ENCODE results near the gene UBE3C.

Gene UBE3C

DNA sequence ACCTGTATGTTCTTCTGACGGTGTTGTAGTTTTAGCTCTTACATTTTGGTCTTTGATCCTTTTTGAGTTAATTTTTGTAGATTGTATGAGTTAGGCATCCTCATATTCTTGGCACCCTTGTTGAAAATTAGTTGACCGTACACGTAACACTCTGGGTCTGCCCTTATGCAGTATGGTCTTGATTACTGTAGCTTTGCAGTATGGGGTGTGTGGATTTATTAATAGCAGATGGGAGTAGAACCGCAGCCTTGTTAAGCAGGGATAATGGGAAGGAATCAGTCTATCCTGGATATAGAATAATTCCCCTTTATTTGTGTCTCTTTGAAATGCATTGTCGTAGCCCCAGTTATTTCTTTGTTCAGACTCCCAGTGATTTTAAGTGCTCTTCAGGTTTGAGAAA lies 95.5 kb downstream of the UBE3C start:
- no peak overlapping the region for H3K9ac ChIP-seq (ENCODE audit: low read depth, low read length, poor library complexity)
- H3K9me3 ChIP-seq (replicated peaks in 1 of 2; ENCODE audit: control insufficient read depth in 2 of 2, insufficient read depth in 1 of 2, low read depth in 1 of 2, low read length in 2 of 2), result peaks cover 0 to 2% of the 10 kb centered on the region in 2 donors
- H3K23ac ChIP-seq (ENCODE audit: low read depth, low read length, poor library complexity), result no peak overlapping the region
- H2BK5ac ChIP-seq (ENCODE audit: low read length), result no peak overlapping the region
- H2BK15ac ChIP-seq (ENCODE audit: low read length), result no peak overlapping the region
- no peaks in the 10 kb centered on the region for H3K4me1 ChIP-seq (ENCODE audit: control insufficient read depth in 2 of 2, insufficient read depth in 1 of 2, low read depth in 1 of 2, low read length in 2 of 2)
- H4K8ac ChIP-seq (ENCODE audit: low read depth, low read length), result no peak overlapping the region
- H3K4me3 ChIP-seq (ENCODE audit: low read length in 2 of 2), result no peak overlapping the region
- H3K4ac ChIP-seq (ENCODE audit: low read length), result no peak overlapping the region
- no peak overlapping the region for H4K91ac ChIP-seq (ENCODE audit: low read depth, low read length, poor library complexity)
- no peak overlapping the region for H3K27ac ChIP-seq (replicated peaks; ENCODE audit: low read length)
- H3K27me3 ChIP-seq (ENCODE audit: control insufficient read depth in 3 of 3, insufficient read depth in 3 of 3, low read depth in 1 of 3, low read length in 3 of 3), result no peaks in the 10 kb centered on the region
- no peak overlapping the region for H3K18ac ChIP-seq (ENCODE audit: low read length)
- H3K14ac ChIP-seq (ENCODE audit: low read length), result no peak overlapping the region
- H2AFZ ChIP-seq (ENCODE audit: low read length), result no peak overlapping the region
- no peaks in the 10 kb centered on the region for H3K79me1 ChIP-seq (ENCODE audit: low read depth, low read length)
- H2BK12ac ChIP-seq (ENCODE audit: low read length), result no peak overlapping the region
- DNase-seq (ENCODE audit: low spot score), result no peak
- no peak overlapping the region for H2BK120ac ChIP-seq (ENCODE audit: low read depth, low read length)
- no CpG with 5 or more reads among the region's 5 CpGs for WGBS, 2 donors (ENCODE audit: extremely low coverage in 2 of 2, insufficient read length in 2 of 2, insufficient replicate concordance in 1 of 2)
- no peak overlapping the region for H2AK5ac ChIP-seq (ENCODE audit: low read depth, low read length)
- peaks cover 9 to 89% of the 10 kb centered on the region in 2 donors for H3K36me3 ChIP-seq (replicated peaks in 1 of 2; ENCODE audit: control insufficient read depth in 2 of 2, insufficient read depth in 2 of 2, low read length in 2 of 2)
- H3K4me2 ChIP-seq (ENCODE audit: insufficient read depth, low read length, poor library complexity, severe bottlenecking), result no peak overlapping the region

DNA sequence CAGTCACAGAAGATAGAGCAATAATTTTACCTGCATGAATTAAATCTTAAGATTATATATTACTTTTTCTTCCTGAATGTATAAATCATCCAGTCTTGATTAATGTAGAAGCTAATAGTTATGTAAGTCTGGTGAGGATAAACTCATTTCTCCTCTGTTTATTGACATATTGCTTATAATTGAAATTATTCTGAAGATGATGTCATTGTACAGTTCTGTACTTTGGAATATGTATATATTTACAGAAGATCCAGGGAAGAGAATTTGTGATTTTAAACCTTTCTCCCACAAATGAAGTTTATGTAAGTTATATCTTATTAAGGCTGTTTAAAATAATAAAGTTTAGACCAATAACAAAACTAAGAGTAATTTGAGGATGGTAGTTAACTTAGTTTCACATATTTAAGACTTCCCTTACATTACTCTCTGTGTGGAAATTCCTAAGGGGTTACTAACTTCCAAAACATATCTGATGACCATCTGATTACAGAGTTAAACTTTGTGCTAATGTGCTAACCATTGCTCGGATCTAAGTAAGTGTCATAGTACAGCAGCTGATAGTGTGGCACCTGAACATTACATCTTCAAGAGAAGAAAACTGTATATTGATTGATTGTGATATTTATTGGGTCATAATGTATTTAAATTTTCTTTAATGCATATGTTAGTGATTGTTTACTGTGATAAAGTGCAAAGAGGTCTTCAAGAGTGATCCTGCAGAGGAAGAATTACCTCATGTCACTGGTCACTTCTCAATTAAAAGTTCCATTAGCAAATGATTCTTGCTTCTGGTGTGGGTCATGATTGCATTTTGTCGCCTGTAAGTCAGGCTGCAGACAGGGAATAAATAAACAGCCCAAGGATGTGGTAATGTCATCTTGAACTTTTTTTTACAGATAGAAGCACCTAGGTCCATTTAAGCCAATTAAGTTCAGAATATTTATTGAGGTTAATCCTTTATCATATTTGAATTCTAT lies 96.9 kb downstream of the UBE3C start:
- peaks cover 11 to 83% of the 10 kb centered on the region in 2 donors for H3K36me3 ChIP-seq (replicated peaks in 1 of 2; ENCODE audit: control insufficient read depth in 2 of 2, insufficient read depth in 2 of 2, low read length in 2 of 2)
- H2AK5ac ChIP-seq (ENCODE audit: low read depth, low read length), result no peak overlapping the region
- WGBS, 2 donors (ENCODE audit: extremely low coverage in 2 of 2, insufficient read length in 2 of 2, insufficient replicate concordance in 1 of 2), result no CpG with 5 or more reads among the region's 2 CpGs

DNA sequence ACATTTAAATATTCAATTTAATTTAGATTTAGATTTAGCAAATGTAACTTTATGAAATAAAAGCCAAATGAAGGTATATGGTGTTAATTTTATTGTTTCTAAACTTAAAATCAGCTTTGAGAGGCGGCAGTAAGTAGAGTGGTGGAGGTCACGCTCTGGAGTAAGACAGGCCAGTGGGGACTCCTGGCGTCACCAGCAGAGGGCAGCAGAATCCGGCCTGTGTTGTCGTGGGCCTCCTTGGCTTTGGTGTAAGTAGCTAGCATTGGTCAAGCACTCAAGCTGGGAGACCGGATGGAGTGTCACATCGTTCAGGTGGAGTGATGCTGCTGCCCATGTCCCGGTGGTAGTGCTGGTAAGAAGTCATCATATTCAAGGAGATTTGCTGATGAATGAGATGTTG lies 99.4 kb downstream of the UBE3C start:
- no peak for DNase-seq (ENCODE audit: low spot score)
- no peak overlapping the region for H3K4me2 ChIP-seq (ENCODE audit: insufficient read depth, low read length, poor library complexity, severe bottlenecking)
- no peak overlapping the region for H2BK120ac ChIP-seq (ENCODE audit: low read depth, low read length)
- H4K91ac ChIP-seq (ENCODE audit: low read depth, low read length, poor library complexity), result no peak overlapping the region
- H3K4me3 ChIP-seq (ENCODE audit: low read length in 2 of 2), result no peak overlapping the region
- H3K9me3 ChIP-seq (replicated peaks in 1 of 2; ENCODE audit: control insufficient read depth in 2 of 2, insufficient read depth in 1 of 2, low read depth in 1 of 2, low read length in 2 of 2), result peaks cover 2% of the 10 kb centered on the region in 2 donors
- no peaks in the 10 kb centered on the region for H3K27me3 ChIP-seq (ENCODE audit: control insufficient read depth in 3 of 3, insufficient read depth in 3 of 3, low read depth in 1 of 3, low read length in 3 of 3)
- H3K18ac ChIP-seq (ENCODE audit: low read length), result no peak overlapping the region
- H3K4ac ChIP-seq (ENCODE audit: low read length), result no peak overlapping the region
- no peak overlapping the region for H2AFZ ChIP-seq (ENCODE audit: low read length)
- peaks cover 11 to 73% of the 10 kb centered on the region in 2 donors for H3K36me3 ChIP-seq (replicated peaks in 1 of 2; ENCODE audit: control insufficient read depth in 2 of 2, insufficient read depth in 2 of 2, low read length in 2 of 2)
- H4K8ac ChIP-seq (ENCODE audit: low read depth, low read length), result no peak overlapping the region
- no peak overlapping the region for H3K14ac ChIP-seq (ENCODE audit: low read length)
- H3K79me1 ChIP-seq (ENCODE audit: low read depth, low read length), result no peaks in the 10 kb centered on the region
- no peak overlapping the region for H2AK5ac ChIP-seq (ENCODE audit: low read depth, low read length)
- no peak overlapping the region for H3K27ac ChIP-seq (replicated peaks; ENCODE audit: low read length)
- H2BK12ac ChIP-seq (ENCODE audit: low read length), result no peak overlapping the region
- no peak overlapping the region for H3K23ac ChIP-seq (ENCODE audit: low read depth, low read length, poor library complexity)
- no peak overlapping the region for H3K9ac ChIP-seq (ENCODE audit: low read depth, low read length, poor library complexity)
- no peak overlapping the region for H2BK15ac ChIP-seq (ENCODE audit: low read length)
- no peak overlapping the region for H2BK5ac ChIP-seq (ENCODE audit: low read length)
- H3K4me1 ChIP-seq (ENCODE audit: control insufficient read depth in 2 of 2, insufficient read depth in 1 of 2, low read depth in 1 of 2, low read length in 2 of 2), result no peaks in the 10 kb centered on the region
- no CpG with 5 or more reads among the region's 8 CpGs for WGBS, 2 donors (ENCODE audit: extremely low coverage in 2 of 2, insufficient read length in 2 of 2, insufficient replicate concordance in 1 of 2)

More for the DNA sequence above, 96.9 kb downstream of the UBE3C start:
- Histone ChIP-seq H2BK15ac (ENCODE audit: low read length) (no peak overlapping the region), H3K79me1 (ENCODE audit: low read depth, low read length) (no peaks in the 10 kb centered on the region), H3K14ac (ENCODE audit: low read length) (no peak overlapping the region), H2BK12ac (ENCODE audit: low read length) (no peak overlapping the region), H3K9me3 (replicated peaks in 1 of 2; ENCODE audit: control insufficient read depth in 2 of 2, insufficient read depth in 1 of 2, low read depth in 1 of 2, low read length in 2 of 2) (peaks cover 0 to 2% of the 10 kb centered on the region in 2 donors), H3K23ac (ENCODE audit: low read depth, low read length, poor library complexity) (no peak overlapping the region), H3K9ac (ENCODE audit: low read depth, low read length, poor library complexity) (no peak overlapping the region), H4K8ac (ENCODE audit: low read depth, low read length) (no peak overlapping the region), H3K27me3 (ENCODE audit: control insufficient read depth in 3 of 3, insufficient read depth in 3 of 3, low read depth in 1 of 3, low read length in 3 of 3) (no peaks in the 10 kb centered on the region), H3K4me2 (ENCODE audit: insufficient read depth, low read length, poor library complexity, severe bottlenecking) (no peak overlapping the region), H2AFZ (ENCODE audit: low read length) (no peak overlapping the region), H3K27ac (replicated peaks; ENCODE audit: low read length) (no peak overlapping the region), H3K4me3 (ENCODE audit: low read length in 2 of 2) (no peak overlapping the region), H3K4me1 (ENCODE audit: control insufficient read depth in 2 of 2, insufficient read depth in 1 of 2, low read depth in 1 of 2, low read length in 2 of 2) (no peaks in the 10 kb centered on the region), H2BK120ac (ENCODE audit: low read depth, low read length) (no peak overlapping the region), H4K91ac (ENCODE audit: low read depth, low read length, poor library complexity) (no peak overlapping the region), H3K4ac (ENCODE audit: low read length) (no peak overlapping the region), H3K18ac (ENCODE audit: low read length) (no peak overlapping the region), H2BK5ac (ENCODE audit: low read length) (no peak overlapping the region)
- DNase-seq (ENCODE audit: low spot score), result no peak

DNA sequence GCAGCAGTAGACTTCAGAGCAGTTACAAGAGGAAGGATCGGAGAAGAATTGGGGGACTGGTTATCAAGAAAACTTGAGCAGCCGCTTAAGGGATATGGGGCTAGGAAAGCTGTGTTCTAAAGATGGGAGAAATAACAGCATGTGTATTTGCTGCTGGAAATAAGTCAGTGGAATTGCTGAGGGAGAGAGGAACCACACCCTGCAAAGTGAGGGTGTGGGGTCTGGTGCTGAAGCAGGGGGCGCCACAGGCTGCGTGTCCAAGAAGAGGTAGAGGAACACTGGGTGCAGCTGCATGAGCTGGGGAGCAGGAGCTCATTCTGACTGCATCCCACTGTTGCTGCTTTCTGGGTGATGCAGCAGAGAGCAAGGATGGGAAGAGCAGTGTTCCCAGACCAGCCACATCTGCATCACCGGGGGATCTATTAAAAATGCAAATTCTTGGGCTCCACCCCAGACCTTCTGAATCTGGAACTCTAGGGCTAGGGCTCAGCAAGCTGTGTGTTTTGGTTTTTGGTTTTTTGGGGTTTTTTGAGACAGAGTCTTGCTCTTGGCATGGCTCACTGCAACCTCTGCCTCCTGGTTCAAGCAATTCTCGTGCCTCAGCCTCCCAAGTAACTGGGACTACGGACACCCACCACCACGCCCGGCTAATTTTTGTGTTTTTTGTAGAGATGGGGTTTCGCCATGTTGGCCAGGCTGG lies 101.0 kb downstream of the UBE3C start:
- no peak overlapping the region for H4K91ac ChIP-seq (ENCODE audit: low read depth, low read length, poor library complexity)
- H3K4ac ChIP-seq (ENCODE audit: low read length), result no peak overlapping the region
- H3K9ac ChIP-seq (ENCODE audit: low read depth, low read length, poor library complexity), result no peak overlapping the region
- H3K9me3 ChIP-seq (replicated peaks in 1 of 2; ENCODE audit: control insufficient read depth in 2 of 2, insufficient read depth in 1 of 2, low read depth in 1 of 2, low read length in 2 of 2), result peaks cover 2% of the 10 kb centered on the region in 2 donors
- no peak overlapping the region for H3K18ac ChIP-seq (ENCODE audit: low read length)
- no peak overlapping the region for H2BK15ac ChIP-seq (ENCODE audit: low read length)
- no peak overlapping the region for H2AK5ac ChIP-seq (ENCODE audit: low read depth, low read length)
- H3K27me3 ChIP-seq (ENCODE audit: control insufficient read depth in 3 of 3, insufficient read depth in 3 of 3, low read depth in 1 of 3, low read length in 3 of 3), result no peaks in the 10 kb centered on the region
- WGBS, 2 donors (ENCODE audit: extremely low coverage in 2 of 2, insufficient read length in 2 of 2, insufficient replicate concordance in 1 of 2), result no CpG with 5 or more reads among the region's 10 CpGs
- no peak overlapping the region for H3K27ac ChIP-seq (replicated peaks; ENCODE audit: low read length)
- peaks cover 11 to 59% of the 10 kb centered on the region in 2 donors for H3K36me3 ChIP-seq (replicated peaks in 1 of 2; ENCODE audit: control insufficient read depth in 2 of 2, insufficient read depth in 2 of 2, low read length in 2 of 2)
- H3K4me1 ChIP-seq (ENCODE audit: control insufficient read depth in 2 of 2, insufficient read depth in 1 of 2, low read depth in 1 of 2, low read length in 2 of 2), result no peaks in the 10 kb centered on the region
- no peak overlapping the region for H3K14ac ChIP-seq (ENCODE audit: low read length)
- H2AFZ ChIP-seq (ENCODE audit: low read length), result no peak overlapping the region
- H3K79me1 ChIP-seq (ENCODE audit: low read depth, low read length), result no peaks in the 10 kb centered on the region
- H4K8ac ChIP-seq (ENCODE audit: low read depth, low read length), result peak overlapping the region; percentile 88
- no peak for DNase-seq (ENCODE audit: low spot score)
- H3K4me2 ChIP-seq (ENCODE audit: insufficient read depth, low read length, poor library complexity, severe bottlenecking), result no peak overlapping the region
- H2BK120ac ChIP-seq (ENCODE audit: low read depth, low read length), result no peak overlapping the region
- H3K23ac ChIP-seq (ENCODE audit: low read depth, low read length, poor library complexity), result peak overlapping the region; percentile 77
- no peak overlapping the region for H3K4me3 ChIP-seq (ENCODE audit: low read length in 2 of 2)
- no peak overlapping the region for H2BK12ac ChIP-seq (ENCODE audit: low read length)
- H2BK5ac ChIP-seq (ENCODE audit: low read length), result no peak overlapping the region
